HCT116 (cell line): Measurements from ENCODE around the gene CCDC142. TPM values are rescaled to one million over a fixed set of nuclear protein-coding genes. Genes with fewer than 3 reads are reported as not detected.

Source experiments
- ATAC-seq: fragments of 200-7000 bp; cut with Tn5 transposase; 2 replicates; pipeline ENCODE4 v1.9.1; 2020; ENCODE audit warnings: mild to moderate bottlenecking, moderate library complexity
- BruUV-seq: library from RNA; stranded (reverse); fragments of 400-500 nt; replicated peaks from 2 replicates; lab custom pipeline; 2021; lab: Mats Ljungman, UMichigan
- CTCF ChIA-PET: fragments of 300-600 bp; sonication (Branson Sonifier 250); formaldehyde crosslinking; loops from one replicate; lab custom pipeline; 2021; ENCODE audit warnings: antibody characterized with exemption; lab: Charles Lee
- POLR2A ChIA-PET: fragments of 300-600, 350-600 bp; sonication (Branson Sonifier 250); formaldehyde crosslinking; loops from one replicate; lab custom pipeline; 2021; ENCODE audit warnings: antibody characterized with exemption; lab: Charles Lee
- RAD21 ChIA-PET, 2 experiments: fragments of 300-600 bp; sonication (Branson Sonifier 250); formaldehyde crosslinking; loops; one replicate each; lab custom pipeline; 2023; ENCODE audit warnings: low total read pairs in 2 of 2; ENCODE audit not compliant: uncharacterized antibody in 2 of 2, unreplicated experiment in 2 of 2, low non-redundant PET in 1 of 2; lab: Charles Lee
- DNase-seq: peaks from one replicate; pipeline ENCODE4 v3.0.0-alpha.2; 2010; ENCODE audit warnings: low read depth, low spot score
- H2AFZ ChIP-seq: fragments of 200-600 bp; shearing (Covaris generic), sonication (generic); 2 replicates; pipeline ENCODE4 v1.6.1; 2017; ENCODE audit warnings: low read depth, mixed run types, mixed read lengths, antibody characterized with exemption, low read length; ENCODE audit not compliant: poor library complexity, severe bottlenecking
- H3K27ac ChIP-seq: 2 replicates; pipeline ENCODE4 v1.5.1; 2012; ENCODE audit warnings: low read depth, low read length
- H3K27me3 ChIP-seq: fragments of 200-600 bp; sonication (generic); 2 replicates; pipeline ENCODE4 v1.6.1; 2016; ENCODE audit warnings: mixed run types, low read length, mixed read lengths; ENCODE audit not compliant: insufficient read depth
- H3K36me3 ChIP-seq, 2 experiments: fragments of 200-500 bp in 1 of 2; fragments of 200-600 bp in 1 of 2; sonication (Bioruptor generic) in 1 of 2; sonication (generic) in 1 of 2; 2 replicates each; pipeline versions ENCODE4 v1.5.1 to v1.6.1; 2014 to 2016; ENCODE audit warnings: low read length in 2 of 2, inconsistent platforms in 1 of 2, mixed read lengths in 1 of 2, mixed run types in 1 of 2; ENCODE audit not compliant: insufficient read depth in 2 of 2, control insufficient read depth in 1 of 2
- H3K4me1 ChIP-seq, 2 experiments: fragments of 200-600 bp in 1 of 2; sonication (generic) in 1 of 2; 2 replicates each; pipeline versions ENCODE4 v1.5.1 to v1.6.1; 2012 to 2017; ENCODE audit warnings: low read length in 2 of 2, inconsistent platforms in 1 of 2, mild to moderate bottlenecking in 1 of 2, mixed read lengths in 1 of 2, mixed run types in 1 of 2, moderate library complexity in 1 of 2; ENCODE audit not compliant: insufficient read depth in 2 of 2, control insufficient read depth in 1 of 2
- H3K4me2 ChIP-seq: fragments of 200-600 bp; sonication (generic); 2 replicates; pipeline ENCODE4 v1.6.1; 2017; ENCODE audit warnings: mixed run types, low read length, mixed read lengths
- H3K4me3 ChIP-seq, 2 experiments: fragments of 200-600 bp in 1 of 2; sonication (generic) in 1 of 2; replicated peaks in 1 of 2; 2 replicates each; pipeline ENCODE4 v1.5.1; 2011 to 2016; ENCODE audit warnings: low read length in 2 of 2, control low read depth in 1 of 2, low read depth in 1 of 2, mild to moderate bottlenecking in 1 of 2, mixed read lengths in 1 of 2, mixed run types in 1 of 2
- H3K79me2 ChIP-seq: fragments of 200-600 bp; sonication (generic); 2 replicates; pipeline ENCODE4 v1.6.1; 2017; ENCODE audit warnings: mild to moderate bottlenecking, mixed run types, low read length, moderate library complexity, mixed read lengths; ENCODE audit not compliant: insufficient read depth
- H3K9ac ChIP-seq: fragments of 200-600 bp; sonication (generic); 2 replicates; pipeline ENCODE4 v1.6.1; 2016; ENCODE audit warnings: low read length, mixed read lengths
- H3K9me2 ChIP-seq: fragments of 200-600 bp; sonication (generic), shearing (Covaris generic); 2 replicates; pipeline ENCODE4 v1.6.1; 2017; ENCODE audit warnings: mixed run types, mild to moderate bottlenecking, moderate library complexity; ENCODE audit not compliant: insufficient read depth
- H3K9me3 ChIP-seq, 2 experiments: fragments of 200-500 bp in 1 of 2; fragments of 200-600 bp in 1 of 2; sonication (Bioruptor generic) in 1 of 2; sonication (generic) in 1 of 2; 2 replicates each; pipeline ENCODE4 v1.6.1; 2014 to 2017; ENCODE audit warnings: low read length in 2 of 2, mixed read lengths in 2 of 2, inconsistent platforms in 1 of 2, low read depth in 1 of 2, mild to moderate bottlenecking in 1 of 2, mixed run types in 1 of 2, moderate library complexity in 1 of 2; ENCODE audit not compliant: control insufficient read depth in 1 of 2, insufficient read depth in 1 of 2
- H4K20me1 ChIP-seq: fragments of 200-600 bp; sonication (generic), shearing (Covaris generic); 2 replicates; pipeline ENCODE4 v1.6.1; 2017; ENCODE audit warnings: mixed run types, mild to moderate bottlenecking, moderate library complexity; ENCODE audit not compliant: insufficient read depth
- CBX3 ChIP-seq: IDR thresholded peaks from 2 replicates; pipeline ENCODE4 v1.6.1; 2012; ENCODE audit warnings: low read depth
- CEBPB ChIP-seq: IDR thresholded peaks from 2 replicates; pipeline ENCODE4 v1.6.1; 2012; ENCODE audit warnings: low read depth
- ELF1 ChIP-seq: IDR thresholded peaks from 2 replicates; pipeline ENCODE4 v1.6.1; 2012; ENCODE audit warnings: low read depth, borderline replicate concordance
- EZH2phosphoT487 ChIP-seq: fragments of 200-600 bp; IDR thresholded peaks from 2 replicates; pipeline ENCODE4 v1.6.1; 2018; ENCODE audit warnings: antibody characterized with exemption, borderline replicate concordance
- FOSL1 ChIP-seq: IDR thresholded peaks from 2 replicates; pipeline ENCODE4 v1.6.1; 2012; ENCODE audit warnings: low read depth
- JUND ChIP-seq: IDR thresholded peaks from 2 replicates; pipeline ENCODE4 v1.6.1; 2012
- POLR2A ChIP-seq: IDR thresholded peaks from 2 replicates; pipeline ENCODE4 v1.7.0; 2011; ENCODE audit warnings: borderline replicate concordance; ENCODE audit not compliant: insufficient read depth, insufficient read length; ENCODE audit errors: extremely low read depth
- POLR2AphosphoS5 ChIP-seq: IDR thresholded peaks from 2 replicates; pipeline ENCODE4 v1.6.1; 2011; ENCODE audit warnings: mild to moderate bottlenecking, low read depth, low read length, moderate library complexity
- RAD21 ChIP-seq: IDR thresholded peaks from 2 replicates; pipeline ENCODE4 v1.6.1; 2012; ENCODE audit warnings: low read depth, mild to moderate bottlenecking
- SIN3A ChIP-seq: IDR thresholded peaks from 2 replicates; pipeline ENCODE4 v1.6.1; 2012; ENCODE audit warnings: low read depth
- SP1 ChIP-seq: IDR thresholded peaks from 2 replicates; pipeline ENCODE4 v1.6.1; 2012; ENCODE audit warnings: low read depth
- SRF ChIP-seq: IDR thresholded peaks from 2 replicates; pipeline ENCODE4 v1.6.1; 2012; ENCODE audit warnings: low read depth
- TCF7L2 ChIP-seq: IDR thresholded peaks from 2 replicates; pipeline ENCODE4 v1.7.0; 2011; ENCODE audit warnings: borderline replicate concordance, inconsistent platforms; ENCODE audit not compliant: insufficient read depth, insufficient read length; ENCODE audit errors: extremely low read depth
- YY1 ChIP-seq: IDR thresholded peaks from 2 replicates; pipeline ENCODE4 v1.6.1; 2011; ENCODE audit warnings: low read length, low read depth, moderate library complexity, mild to moderate bottlenecking; ENCODE audit not compliant: insufficient replicate concordance; ENCODE audit errors: extremely low read depth
- ZNF274 ChIP-seq: fragments of 200-500 bp; sonication (Bioruptor generic); IDR thresholded peaks from 2 replicates; pipeline ENCODE4 v1.6.1; 2014; ENCODE audit warnings: mild to moderate bottlenecking, low read depth, low read length, inconsistent platforms
- intact Hi-C: fragments of 100-400 bp; cut with micrococcal nuclease; formaldehyde crosslinking; loops from 2 replicates; pipeline ENCODE4 v1.10.0; 2022
- total RNA-seq: library from RNA; stranded (reverse); gene quantifications from one replicate; pipeline ENCODE4 v1.2.1, GENCODE V29; 2021; ENCODE audit not compliant: unreplicated experiment
- TF ChIP-seq, protein P1 (sequence below): IDR thresholded peaks from 2 replicates; pipeline ENCODE4 v1.6.1; 2012; ENCODE audit warnings: low read depth
- TF ChIP-seq, protein P2 (sequence below): IDR thresholded peaks from 2 replicates; pipeline ENCODE4 v1.6.1; 2012
- TF ChIP-seq, protein P3 (sequence below): IDR thresholded peaks from 2 replicates; pipeline ENCODE4 v1.6.1; 2011; ENCODE audit warnings: mild to moderate bottlenecking, low read length, moderate library complexity; ENCODE audit not compliant: insufficient replicate concordance; ENCODE audit errors: extremely low read depth

CCDC142 gene
- total RNA-seq, 1 experiment from 2014 or later = 15.0 TPM

DNA sequence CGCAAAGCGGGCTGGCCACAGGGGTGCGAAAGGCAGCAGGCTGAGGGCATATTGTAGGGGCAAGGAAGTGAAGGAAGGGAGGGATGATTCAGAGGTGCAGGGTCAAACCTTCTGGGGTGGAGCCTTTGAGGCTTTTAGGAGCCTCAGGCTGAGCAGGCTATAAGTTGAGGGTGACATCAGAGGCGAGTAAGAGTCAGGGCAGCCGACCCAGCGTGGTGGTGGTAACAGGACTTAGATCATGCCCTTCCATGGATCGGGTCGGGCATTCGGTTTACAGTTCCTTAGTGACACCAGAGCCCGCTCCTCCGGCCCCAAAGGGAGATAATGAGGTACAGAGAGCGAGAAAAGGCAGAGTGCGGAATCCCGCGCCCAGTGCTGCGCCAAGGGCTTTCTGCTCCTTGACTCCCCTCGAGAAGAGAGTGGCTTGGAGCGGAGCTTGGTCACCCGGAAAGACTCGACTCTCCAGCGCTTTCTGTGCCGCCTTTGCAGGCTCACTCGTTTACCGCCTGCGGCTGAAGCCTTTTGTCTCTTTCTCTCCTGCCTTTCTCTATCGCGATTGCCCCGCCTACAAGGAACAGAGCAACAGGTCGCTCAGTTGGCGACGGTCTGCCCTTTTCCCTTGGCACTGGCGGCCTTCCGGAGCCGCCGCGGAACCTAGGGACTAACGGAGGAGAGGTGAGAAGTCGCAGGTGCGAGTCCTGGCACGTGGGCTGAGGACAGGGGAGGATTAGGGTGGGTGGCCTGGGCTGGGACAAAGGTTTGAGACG lies 15.9 kb upstream of the CCDC142 start:
- no peaks in the 10 kb centered on the region for H3K36me3 ChIP-seq
- ATAC-seq (no peak), DNase-seq (no peak)
- no peak overlapping the region for H3K4me2 ChIP-seq
- ChIA-PET POLR2A (no interaction called here), RAD21 (no interaction called here), CTCF (no interaction called here)
- no peak overlapping the region for H3K27ac ChIP-seq
- no peaks in the 10 kb centered on the region for H3K9me3 ChIP-seq
- TF ChIP-seq, protein P1, sequence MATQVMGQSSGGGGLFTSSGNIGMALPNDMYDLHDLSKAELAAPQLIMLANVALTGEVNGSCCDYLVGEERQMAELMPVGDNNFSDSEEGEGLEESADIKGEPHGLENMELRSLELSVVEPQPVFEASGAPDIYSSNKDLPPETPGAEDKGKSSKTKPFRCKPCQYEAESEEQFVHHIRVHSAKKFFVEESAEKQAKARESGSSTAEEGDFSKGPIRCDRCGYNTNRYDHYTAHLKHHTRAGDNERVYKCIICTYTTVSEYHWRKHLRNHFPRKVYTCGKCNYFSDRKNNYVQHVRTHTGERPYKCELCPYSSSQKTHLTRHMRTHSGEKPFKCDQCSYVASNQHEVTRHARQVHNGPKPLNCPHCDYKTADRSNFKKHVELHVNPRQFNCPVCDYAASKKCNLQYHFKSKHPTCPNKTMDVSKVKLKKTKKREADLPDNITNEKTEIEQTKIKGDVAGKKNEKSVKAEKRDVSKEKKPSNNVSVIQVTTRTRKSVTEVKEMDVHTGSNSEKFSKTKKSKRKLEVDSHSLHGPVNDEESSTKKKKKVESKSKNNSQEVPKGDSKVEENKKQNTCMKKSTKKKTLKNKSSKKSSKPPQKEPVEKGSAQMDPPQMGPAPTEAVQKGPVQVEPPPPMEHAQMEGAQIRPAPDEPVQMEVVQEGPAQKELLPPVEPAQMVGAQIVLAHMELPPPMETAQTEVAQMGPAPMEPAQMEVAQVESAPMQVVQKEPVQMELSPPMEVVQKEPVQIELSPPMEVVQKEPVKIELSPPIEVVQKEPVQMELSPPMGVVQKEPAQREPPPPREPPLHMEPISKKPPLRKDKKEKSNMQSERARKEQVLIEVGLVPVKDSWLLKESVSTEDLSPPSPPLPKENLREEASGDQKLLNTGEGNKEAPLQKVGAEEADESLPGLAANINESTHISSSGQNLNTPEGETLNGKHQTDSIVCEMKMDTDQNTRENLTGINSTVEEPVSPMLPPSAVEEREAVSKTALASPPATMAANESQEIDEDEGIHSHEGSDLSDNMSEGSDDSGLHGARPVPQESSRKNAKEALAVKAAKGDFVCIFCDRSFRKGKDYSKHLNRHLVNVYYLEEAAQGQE = no peak
- TF ChIP-seq CEBPB = no peak
- TF ChIP-seq POLR2A = no peak
- TF ChIP-seq, protein P2, sequence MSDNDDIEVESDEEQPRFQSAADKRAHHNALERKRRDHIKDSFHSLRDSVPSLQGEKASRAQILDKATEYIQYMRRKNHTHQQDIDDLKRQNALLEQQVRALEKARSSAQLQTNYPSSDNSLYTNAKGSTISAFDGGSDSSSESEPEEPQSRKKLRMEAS = no peak
- no peak for TF ChIP-seq YY1
- no peak for TF ChIP-seq JUND
- TF ChIP-seq FOSL1 = no peak
- TF ChIP-seq ZNF274 = no peak
- TF ChIP-seq SRF = no peak
- TF ChIP-seq, protein P3, sequence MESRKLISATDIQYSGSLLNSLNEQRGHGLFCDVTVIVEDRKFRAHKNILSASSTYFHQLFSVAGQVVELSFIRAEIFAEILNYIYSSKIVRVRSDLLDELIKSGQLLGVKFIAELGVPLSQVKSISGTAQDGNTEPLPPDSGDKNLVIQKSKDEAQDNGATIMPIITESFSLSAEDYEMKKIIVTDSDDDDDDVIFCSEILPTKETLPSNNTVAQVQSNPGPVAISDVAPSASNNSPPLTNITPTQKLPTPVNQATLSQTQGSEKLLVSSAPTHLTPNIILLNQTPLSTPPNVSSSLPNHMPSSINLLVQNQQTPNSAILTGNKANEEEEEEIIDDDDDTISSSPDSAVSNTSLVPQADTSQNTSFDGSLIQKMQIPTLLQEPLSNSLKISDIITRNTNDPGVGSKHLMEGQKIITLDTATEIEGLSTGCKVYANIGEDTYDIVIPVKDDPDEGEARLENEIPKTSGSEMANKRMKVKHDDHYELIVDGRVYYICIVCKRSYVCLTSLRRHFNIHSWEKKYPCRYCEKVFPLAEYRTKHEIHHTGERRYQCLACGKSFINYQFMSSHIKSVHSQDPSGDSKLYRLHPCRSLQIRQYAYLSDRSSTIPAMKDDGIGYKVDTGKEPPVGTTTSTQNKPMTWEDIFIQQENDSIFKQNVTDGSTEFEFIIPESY = no peak
- no peak for TF ChIP-seq RAD21
- TF ChIP-seq EZH2phosphoT487 = no peak
- TF ChIP-seq CBX3 = no peak
- no peak for TF ChIP-seq ELF1
- no peak for TF ChIP-seq POLR2AphosphoS5
- no peak for TF ChIP-seq SP1
- TF ChIP-seq TCF7L2 = no peak
- no peak for TF ChIP-seq SIN3A
- H3K4me3 ChIP-seq = no peak overlapping the region
- no peak overlapping the region for H3K9ac ChIP-seq
- no peak overlapping the region for H2AFZ ChIP-seq
- H3K9me2 ChIP-seq = no peaks in the 10 kb centered on the region
- no TSS peak for BruUV-seq
- peaks cover 12 to 29% of the 10 kb centered on the region in 2 experiments for H3K4me1 ChIP-seq
- H3K79me2 ChIP-seq = no peaks in the 10 kb centered on the region
- H4K20me1 ChIP-seq = no peaks in the 10 kb centered on the region
- intact Hi-C loops = no loop called here
- H3K27me3 ChIP-seq = no peaks in the 10 kb centered on the region
